ENCODE measurements around the gene MLIP.

The MLIP gene

GRCh38 chr6:54118117-54118516 is 6.9 kb downstream of the MLIP start:
- no peak for TF ChIP-seq CTCF (IDR thresholded peaks at IDR 0.05; ENCODE audit: low read depth, low read length, missing control alignments)
- H3K36me3 ChIP-seq (replicated peaks), result no peaks in the 10 kb centered on the region
- DNase-seq, result no peak
- no peaks in the 10 kb centered on the region for H3K27me3 ChIP-seq (replicated peaks)
- in situ Hi-C loops (cut with HindIII; ENCODE audit: low pct_ligation_motif_present, low sequenced_read_pairs), result no loop called here
- H3K27ac ChIP-seq, result no peak overlapping the region
- no peak overlapping the region for H3K4me3 ChIP-seq (ENCODE audit: low read depth, low read length)

GRCh38 chr6:54125493-54125892 is 14.2 kb downstream of the MLIP start:
- H3K4me3 ChIP-seq (ENCODE audit: low read depth, low read length), result no peak overlapping the region
- TF ChIP-seq CTCF (IDR thresholded peaks at IDR 0.05; ENCODE audit: low read depth, low read length, missing control alignments), result no peak
- no peaks in the 10 kb centered on the region for H3K27me3 ChIP-seq (replicated peaks)
- no peaks in the 10 kb centered on the region for H3K36me3 ChIP-seq (replicated peaks)
- no peak overlapping the region for H3K27ac ChIP-seq
- no peak for DNase-seq
- in situ Hi-C loops (cut with HindIII; ENCODE audit: low pct_ligation_motif_present, low sequenced_read_pairs), result no loop called here

- in situ Hi-C loops (cut with HindIII; ENCODE audit: low pct_ligation_motif_present, low sequenced_read_pairs), result no loop called here
- no peak overlapping the region for H3K27ac ChIP-seq
- H3K4me3 ChIP-seq (ENCODE audit: low read depth, low read length), result no peak overlapping the region
- H3K36me3 ChIP-seq (replicated peaks), result no peaks in the 10 kb centered on the region
- DNase-seq, result no peak
- no peaks in the 10 kb centered on the region for H3K27me3 ChIP-seq (replicated peaks)
- no peak for TF ChIP-seq CTCF (IDR thresholded peaks at IDR 0.05; ENCODE audit: low read depth, low read length, missing control alignments)
These were observed 18.9 kb downstream of the MLIP start for GRCh38 chr6:54130179-54130578.

GRCh38 chr6:54132587-54132986 is 21.3 kb downstream of the MLIP start:
- Histone ChIP-seq H3K36me3 (replicated peaks) (no peaks in the 10 kb centered on the region), H3K27me3 (replicated peaks) (no peaks in the 10 kb centered on the region), H3K4me3 (ENCODE audit: low read depth, low read length) (no peak overlapping the region), H3K27ac (no peak overlapping the region)
- in situ Hi-C loops (cut with HindIII; ENCODE audit: low pct_ligation_motif_present, low sequenced_read_pairs), result no loop called here
- DNase-seq, result no peak
- TF ChIP-seq CTCF (IDR thresholded peaks at IDR 0.05; ENCODE audit: low read depth, low read length, missing control alignments), result no peak

- no peak overlapping the region for H3K27ac ChIP-seq
- no peaks in the 10 kb centered on the region for H3K36me3 ChIP-seq (replicated peaks)
- in situ Hi-C loops (cut with HindIII; ENCODE audit: low pct_ligation_motif_present, low sequenced_read_pairs), result no loop called here
- H3K27me3 ChIP-seq (replicated peaks), result no peaks in the 10 kb centered on the region
- DNase-seq, result no peak
- TF ChIP-seq CTCF (IDR thresholded peaks at IDR 0.05; ENCODE audit: low read depth, low read length, missing control alignments), result no peak
- no peak overlapping the region for H3K4me3 ChIP-seq (ENCODE audit: low read depth, low read length)
These were observed 21.9 kb downstream of the MLIP start for GRCh38 chr6:54133186-54133585.

GRCh38 chr6:54134935-54135334 is 23.7 kb downstream of the MLIP start:
- TF ChIP-seq CTCF (IDR thresholded peaks at IDR 0.05; ENCODE audit: low read depth, low read length, missing control alignments), result no peak
- Histone ChIP-seq H3K4me3 (ENCODE audit: low read depth, low read length) (no peak overlapping the region), H3K36me3 (replicated peaks) (no peaks in the 10 kb centered on the region), H3K27ac (no peak overlapping the region), H3K27me3 (replicated peaks) (no peaks in the 10 kb centered on the region)
- no peak for DNase-seq
- in situ Hi-C loops (cut with HindIII; ENCODE audit: low pct_ligation_motif_present, low sequenced_read_pairs), result no loop called here
